ENCODE results near the gene RAD51B.

GRCh38 chr14:68637106-68638021, 817.8 kb downstream of the RAD51B start:
- no peak for TF ChIP-seq POLR2AphosphoS5 (IDR thresholded peaks at IDR 0.05; ENCODE audit: low read depth)
- no peak for TF ChIP-seq CTCF (IDR thresholded peaks at IDR 0.05; ENCODE audit: insufficient read depth, low read length)
- no peak for TF ChIP-seq SPI1 (IDR thresholded peaks at IDR 0.05; ENCODE audit: borderline replicate concordance, low read depth)
- TF ChIP-seq REST (IDR thresholded peaks at IDR 0.05; ENCODE audit: insufficient replicate concordance, low read depth): no peak

Measured in HL-60 (cell line).